ENCODE measurements around the gene CSTB.

The CSTB gene

GRCh38 chr21:43793243-43793642 is 17.1 kb upstream of the CSTB start:
- DNase-seq (ENCODE audit: low read depth in 3 of 3, low spot score in 1 of 3): no peak

DNA sequence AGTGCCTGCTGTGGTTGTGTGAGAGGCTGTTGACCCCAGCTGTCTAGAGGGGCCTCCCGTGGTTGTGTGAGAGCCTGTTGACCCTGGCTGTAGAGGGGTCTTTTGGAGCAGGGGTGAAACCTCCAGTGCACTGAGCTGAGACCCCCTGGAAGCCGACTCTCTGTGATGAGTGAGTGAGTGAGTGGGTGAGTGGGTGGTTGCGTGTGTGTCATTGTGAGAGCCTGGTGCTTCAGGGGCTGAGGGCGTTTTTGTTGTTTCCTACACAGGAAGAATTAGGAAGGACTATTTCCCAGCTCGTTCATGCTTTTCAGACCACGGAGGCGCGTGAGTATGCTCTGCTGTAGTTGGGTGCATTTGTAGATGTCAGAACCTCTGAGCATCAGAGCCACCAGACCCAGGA is 16.3 kb upstream of the CSTB start:
- no peak for DNase-seq (ENCODE audit: low read depth in 3 of 3, low spot score in 1 of 3)

GRCh38 chr21:43790010-43790524 is 14.0 kb upstream of the CSTB start:
- DNase-seq (ENCODE audit: low read depth in 3 of 3, low spot score in 1 of 3): no peak

- peak; percentile 81 to 96 (median 96) for DNase-seq (ENCODE audit: low read depth in 3 of 3, low spot score in 1 of 3)
Observed at GRCh38 chr21:43789276-43790009, 13.3 kb upstream of the CSTB start, which contains the start of gene RRP1. Gene RRP1 (plus strand): TSS chr21:43789577. CDS start chr21:43789630, 53 bp downstream.

- DNase-seq (ENCODE audit: low read depth in 3 of 3, low spot score in 1 of 3): no peak
Observed at GRCh38 chr21:43786807-43787440, 10.8 kb upstream of the CSTB start.

DNA sequence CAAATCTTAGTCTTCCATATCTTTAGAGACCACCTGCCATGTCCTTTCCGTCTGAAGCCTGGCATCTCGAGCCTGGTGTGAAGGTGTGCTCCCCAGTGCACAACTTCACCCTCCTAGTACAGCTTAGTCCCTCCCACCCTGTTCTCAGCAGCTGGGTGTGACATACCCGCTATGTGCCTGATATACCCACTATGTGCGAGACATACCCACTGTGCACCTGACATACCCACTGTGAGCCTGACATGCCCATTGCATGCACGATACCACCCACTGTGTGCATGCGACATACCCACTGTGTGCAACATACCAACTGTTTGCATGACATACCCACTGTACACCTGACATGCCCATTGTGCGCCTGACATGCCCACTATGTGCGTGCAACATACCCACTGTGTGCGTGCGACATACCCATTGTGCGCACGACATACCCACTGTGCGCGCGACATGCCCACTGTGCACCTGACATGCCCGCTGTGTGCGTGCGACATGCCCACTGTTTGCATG is 10.2 kb upstream of the CSTB start:
- no peak for DNase-seq (ENCODE audit: low read depth in 3 of 3, low spot score in 1 of 3)

GRCh38 chr21:43785134-43785533 is 9.0 kb upstream of the CSTB start:
- no peak for DNase-seq (ENCODE audit: low read depth in 3 of 3, low spot score in 1 of 3)

- DNase-seq (ENCODE audit: low read depth in 3 of 3, low spot score in 1 of 3): no peak
Observed at GRCh38 chr21:43783098-43783700, 7.1 kb upstream of the CSTB start.

- DNase-seq (ENCODE audit: low read depth in 3 of 3, low spot score in 1 of 3): no peak
Observed at GRCh38 chr21:43782431-43783097, 6.5 kb upstream of the CSTB start.

DNA sequence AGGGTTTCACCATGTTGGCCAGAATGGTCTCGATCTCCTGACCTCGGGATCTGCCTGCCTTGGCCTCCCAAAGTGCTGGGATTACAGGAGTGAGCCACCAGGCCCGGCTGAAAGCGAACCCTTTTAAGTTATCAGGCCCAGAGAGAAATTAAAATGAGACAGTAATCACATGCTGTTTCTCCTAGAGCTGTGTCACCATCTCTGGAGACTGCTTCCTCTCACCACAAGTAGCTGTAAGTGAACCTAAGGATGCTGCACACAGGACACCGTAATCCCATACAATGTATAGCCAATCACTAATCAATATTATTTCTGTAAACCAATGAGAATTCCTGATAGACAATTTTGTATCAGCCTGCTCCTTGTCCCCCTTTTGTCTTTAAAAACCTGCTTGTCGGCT is 5.7 kb upstream of the CSTB start:
- DNase-seq (ENCODE audit: low read depth in 3 of 3, low spot score in 1 of 3): no peak

DNA sequence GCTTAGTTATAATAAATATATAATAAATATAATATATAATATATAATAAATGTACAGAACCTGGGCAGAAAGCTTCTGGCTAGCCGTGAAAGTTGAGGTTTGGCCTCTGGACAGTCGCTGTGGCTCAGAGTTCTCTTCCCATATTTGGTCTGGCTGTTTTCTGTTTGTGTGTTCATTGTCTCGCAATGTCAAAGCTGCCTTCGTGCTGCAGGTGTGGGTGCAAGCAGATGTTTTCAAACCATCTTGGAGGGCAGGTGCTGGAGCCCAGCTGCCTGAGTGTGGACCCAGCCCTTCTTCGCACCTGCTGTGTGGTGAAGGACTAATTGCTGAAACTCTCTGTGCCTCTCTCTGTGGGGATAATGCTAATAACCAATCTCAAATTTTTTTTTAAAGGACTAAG is 3.6 kb upstream of the CSTB start:
- DNase-seq (ENCODE audit: low read depth in 3 of 3, low spot score in 1 of 3): no peak

GRCh38 chr21:43778469-43779335 is 2.6 kb upstream of the CSTB start:
- no peak for DNase-seq (ENCODE audit: low read depth in 3 of 3, low spot score in 1 of 3)

GRCh38 chr21:43777953-43778352 is 1.8 kb upstream of the CSTB start:
- DNase-seq (ENCODE audit: low read depth in 3 of 3, low spot score in 1 of 3): no peak

GRCh38 chr21:43775190-43775589 is 918 bp downstream of the CSTB start:
- no peak for DNase-seq (ENCODE audit: low read depth in 3 of 3, low spot score in 1 of 3)

DNA sequence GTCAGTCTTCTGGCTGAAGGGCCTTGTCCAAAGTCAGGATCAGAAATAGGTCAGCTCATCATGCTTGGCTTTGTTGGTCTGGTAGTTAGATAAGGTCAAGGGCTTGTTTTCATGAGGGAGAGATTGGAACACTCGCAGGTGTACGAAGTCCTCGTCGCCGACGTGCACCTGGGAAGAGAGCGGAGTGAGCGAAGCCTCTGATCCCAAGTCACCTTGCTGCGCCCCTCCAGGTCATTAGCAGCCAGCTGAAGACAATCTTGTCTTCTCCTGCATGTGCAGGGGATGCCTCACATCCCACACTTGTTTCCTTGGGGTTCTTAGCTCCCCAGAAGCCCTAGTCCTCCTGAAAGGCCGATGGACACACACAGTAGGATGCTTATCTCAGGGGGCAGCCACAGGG is 1.9 kb downstream of the CSTB start:
- no peak for DNase-seq (ENCODE audit: low read depth in 3 of 3, low spot score in 1 of 3)

- DNase-seq (ENCODE audit: low read depth in 3 of 3, low spot score in 1 of 3): no peak
Observed at GRCh38 chr21:43772425-43772821, 3.7 kb downstream of the CSTB start.

DNA sequence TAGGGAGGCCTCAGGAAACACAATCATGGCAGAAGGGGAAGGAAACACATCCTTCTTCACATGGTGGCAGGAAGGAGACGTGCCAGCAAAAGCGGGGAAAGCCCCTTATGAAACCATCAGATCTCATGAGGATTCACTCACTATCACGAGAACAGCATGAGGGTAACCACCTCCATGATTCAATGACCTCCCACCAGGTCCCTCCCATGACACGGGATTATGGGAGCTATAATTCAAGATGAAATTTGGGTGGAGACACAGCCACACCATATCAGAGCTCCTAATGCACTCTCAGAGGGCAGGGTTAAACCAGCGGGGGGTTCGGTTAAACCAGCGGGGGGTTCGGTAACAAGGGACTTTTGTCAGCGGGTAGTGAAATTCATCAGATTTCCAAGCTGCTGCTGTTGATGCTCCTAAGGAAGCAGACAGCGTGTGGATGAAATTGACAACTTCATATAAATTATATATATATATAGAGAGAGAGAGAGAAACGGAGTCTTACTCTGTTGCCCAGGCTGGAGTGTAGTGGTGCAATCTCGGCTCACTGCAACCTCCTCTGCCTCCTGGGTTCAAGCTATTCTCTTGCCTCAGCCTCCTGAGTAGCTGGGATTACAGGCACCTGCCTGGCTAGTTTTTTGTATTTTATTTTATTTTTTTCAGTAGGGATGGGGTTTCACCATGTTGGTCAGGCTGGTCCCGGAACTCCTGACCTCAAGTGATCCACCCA is 4.2 kb downstream of the CSTB start:
- DNase-seq (ENCODE audit: low read depth in 3 of 3, low spot score in 1 of 3): no peak

DNA sequence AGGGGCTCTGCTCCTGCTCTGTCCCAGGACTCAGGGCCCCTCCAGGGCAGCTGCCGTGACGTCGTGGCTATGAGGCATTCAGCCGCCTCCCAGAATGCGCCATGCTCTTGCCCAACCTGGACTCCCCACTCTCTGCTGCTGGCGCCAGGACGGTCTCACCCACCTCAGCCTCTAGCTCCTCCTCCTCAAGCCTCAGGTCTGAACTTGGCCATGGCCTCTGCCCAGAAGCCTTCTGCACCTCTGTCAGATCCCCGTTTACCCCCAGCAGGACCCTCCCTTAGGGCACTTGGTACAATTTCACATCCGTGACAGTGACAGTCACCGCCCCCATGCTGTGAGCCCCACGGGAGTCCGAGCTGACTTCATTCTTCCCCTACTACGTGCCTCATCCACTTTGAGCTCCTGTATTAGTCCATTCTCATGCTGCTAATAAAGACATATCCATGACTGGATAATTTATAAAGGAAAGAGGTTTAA is 4.9 kb downstream of the CSTB start:
- DNase-seq (ENCODE audit: low read depth in 3 of 3, low spot score in 1 of 3): no peak

DNA sequence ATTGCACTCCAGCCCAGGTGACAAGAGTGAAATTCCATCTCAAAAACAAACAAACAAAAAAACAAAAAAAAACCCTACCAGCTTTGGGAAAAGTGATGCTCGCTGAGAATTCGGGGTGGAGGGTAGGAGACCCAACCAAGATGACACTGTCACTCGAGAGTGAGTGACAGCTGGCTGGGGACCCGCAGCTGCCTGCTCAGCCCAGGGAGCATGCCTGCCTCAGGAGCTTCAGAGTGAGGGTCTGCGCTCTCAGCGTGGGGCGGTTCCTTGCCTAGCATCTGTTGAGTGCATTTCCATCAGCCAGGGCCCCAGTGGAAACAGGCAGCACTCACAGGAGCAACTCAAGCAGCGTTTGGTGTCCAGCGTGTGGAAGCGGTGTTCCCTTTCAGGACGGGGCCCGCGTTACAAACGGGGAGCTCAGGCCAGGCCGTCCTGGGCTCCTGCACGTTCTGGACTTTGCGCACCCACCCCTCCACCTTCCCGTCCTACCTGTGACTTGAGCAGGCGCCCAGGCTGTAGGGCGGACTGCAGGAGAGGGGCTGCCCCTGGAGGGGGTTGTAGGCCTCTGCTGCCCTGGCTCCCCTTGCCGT is 5.9 kb downstream of the CSTB start:
- DNase-seq (ENCODE audit: low read depth in 3 of 3, low spot score in 1 of 3): no peak
